GM21447 (cell line): ENCODE measurements around the gene CA11.

ENCODE experiments used
- ATAC-seq: cut with Tn5 transposase; IDR thresholded peaks from one replicate; pipeline ENCODE4 v1.9.1; 2021; ENCODE audit not compliant: unreplicated experiment

CA11 gene

DNA sequence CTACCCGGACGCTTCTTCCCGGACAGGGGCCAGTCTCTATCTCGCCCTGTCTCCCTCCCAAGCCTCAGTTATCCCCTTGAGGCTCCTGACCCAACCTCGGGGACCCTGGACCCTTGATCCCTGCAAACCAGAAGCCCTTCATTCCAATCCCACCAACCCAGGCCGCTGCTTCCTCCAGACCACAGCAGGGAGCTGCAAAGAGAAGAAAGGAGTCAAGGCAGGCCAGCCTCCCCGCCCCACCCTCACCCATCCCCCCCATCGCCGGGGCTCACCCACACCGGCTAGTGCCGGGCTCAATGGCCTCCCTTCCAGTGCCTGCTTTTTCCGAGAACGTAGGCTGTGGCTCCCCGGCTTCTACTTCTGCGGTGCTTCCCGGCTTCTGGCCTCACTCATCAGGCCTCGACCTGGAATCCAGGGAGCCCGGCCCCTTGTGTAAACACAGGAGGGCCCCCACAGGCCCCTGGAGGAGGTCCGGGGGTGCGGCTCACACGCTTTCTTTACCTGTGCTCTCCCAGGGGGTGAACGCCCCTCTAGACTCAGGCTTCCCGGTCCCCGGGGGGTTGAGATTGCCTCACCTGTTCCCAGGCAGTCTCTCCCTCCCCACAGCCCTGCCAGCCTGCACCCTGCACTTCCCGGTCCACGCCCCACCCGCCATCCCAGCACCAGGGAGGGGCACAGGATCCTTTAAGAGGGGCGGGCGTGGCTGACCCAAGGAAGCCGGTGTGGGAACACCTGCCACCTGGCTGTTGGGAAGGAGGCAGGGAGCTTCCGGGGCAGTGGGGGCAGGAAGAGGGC lies 31.4 kb downstream of the CA11 start, which contains the start of gene FAM83E:
Gene FAM83E (minus strand): TSS at position 641 of the 795 bp plus-strand sequence. CDS start 1,704 bp downstream, outside the sequence.
- no peak for ATAC-seq

GRCh38 chr19:48613852-48614435 lies 32.0 kb downstream of the CA11 start:
- ATAC-seq, result no peak

DNA sequence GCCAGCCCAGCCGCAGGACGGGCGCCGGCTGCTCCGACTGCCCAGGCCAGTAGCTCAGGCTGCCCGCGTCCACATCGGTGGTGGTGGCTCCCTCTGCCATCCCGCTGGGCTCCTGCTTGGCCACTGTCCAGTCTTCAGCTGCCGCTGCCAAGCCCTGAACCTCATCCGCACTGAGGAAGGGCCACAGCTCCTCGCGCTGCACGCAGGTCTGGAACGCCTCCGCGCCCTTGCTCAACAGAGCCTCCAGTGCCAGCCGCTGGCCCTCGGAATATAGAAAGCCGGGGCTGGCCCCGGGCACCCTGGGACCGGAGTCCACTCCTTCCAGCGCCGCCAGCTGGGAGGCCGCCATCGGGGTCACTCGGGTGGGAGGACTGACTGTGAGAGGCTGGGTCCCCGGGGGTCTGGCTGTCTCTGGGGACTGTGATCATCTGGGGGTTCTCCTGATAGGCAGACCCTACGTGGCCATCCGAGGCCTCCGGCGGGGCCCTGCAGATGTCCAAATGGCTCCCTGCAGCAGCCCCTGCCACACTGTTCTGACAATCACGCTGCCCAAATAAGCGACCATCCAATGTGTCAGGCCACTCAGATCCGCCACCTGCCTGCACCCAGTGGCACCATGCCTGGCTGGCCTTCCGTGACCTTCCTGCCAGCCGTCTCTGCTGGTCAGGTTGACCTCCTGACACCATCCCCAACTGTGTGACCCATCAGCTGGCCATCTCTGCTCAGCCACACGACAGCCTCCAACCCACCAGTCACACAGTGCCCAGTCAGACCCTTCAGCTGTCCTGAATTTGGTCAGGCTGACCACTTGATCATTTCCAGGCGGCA lies 32.7 kb downstream of the CA11 start:
- ATAC-seq, result no peak

- no peak for ATAC-seq
Observed at GRCh38 chr19:48611872-48612271, 34.1 kb downstream of the CA11 start.

DNA sequence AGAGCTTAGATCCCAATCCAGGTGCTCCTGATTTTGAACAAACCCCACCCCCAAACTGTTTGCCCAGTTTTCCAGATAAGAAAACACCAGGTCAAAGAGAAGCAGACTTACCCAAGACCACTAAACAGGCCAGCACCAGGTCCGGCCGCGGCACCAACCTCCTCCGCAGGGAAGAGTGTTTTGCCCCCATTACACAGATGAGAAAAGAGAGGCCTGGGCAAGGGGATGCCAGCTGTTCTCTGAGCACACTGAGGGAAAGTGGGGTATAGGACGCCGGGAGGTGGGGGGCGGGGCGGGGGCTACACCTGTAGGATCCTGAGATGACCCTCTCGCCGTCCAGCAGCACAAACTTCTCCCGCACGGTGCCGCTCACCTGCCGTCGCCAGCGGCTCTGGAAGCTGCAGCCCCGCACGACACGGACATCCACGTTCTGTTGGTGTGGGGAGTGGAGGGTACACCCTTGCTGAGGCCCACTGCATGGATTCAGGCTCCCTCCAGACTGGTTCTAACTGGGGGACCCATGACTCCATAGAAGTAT lies 36.3 kb downstream of the CA11 start:
- no peak for ATAC-seq

GRCh38 chr19:48608798-48609263 lies 37.2 kb downstream of the CA11 start:
- ATAC-seq, result no peak

GRCh38 chr19:48607359-48607755 lies 38.6 kb downstream of the CA11 start:
- no peak for ATAC-seq

GRCh38 chr19:48606463-48607358 lies 39.3 kb downstream of the CA11 start, which contains the start of gene SPACA4:
TSS of gene SPACA4 (plus strand) at chr19:48606742. CDS start at chr19:48606979, 237 bp downstream.
- ATAC-seq, result no peak

GRCh38 chr19:48603850-48604249 lies 42.1 kb downstream of the CA11 start:
- no peak for ATAC-seq

GRCh38 chr19:48603449-48603848 lies 42.5 kb downstream of the CA11 start:
- no peak for ATAC-seq

GRCh38 chr19:48603001-48603400 lies 43.0 kb downstream of the CA11 start:
- ATAC-seq, result no peak

- no peak for ATAC-seq
Observed at GRCh38 chr19:48600679-48601417, 45.1 kb downstream of the CA11 start.

DNA sequence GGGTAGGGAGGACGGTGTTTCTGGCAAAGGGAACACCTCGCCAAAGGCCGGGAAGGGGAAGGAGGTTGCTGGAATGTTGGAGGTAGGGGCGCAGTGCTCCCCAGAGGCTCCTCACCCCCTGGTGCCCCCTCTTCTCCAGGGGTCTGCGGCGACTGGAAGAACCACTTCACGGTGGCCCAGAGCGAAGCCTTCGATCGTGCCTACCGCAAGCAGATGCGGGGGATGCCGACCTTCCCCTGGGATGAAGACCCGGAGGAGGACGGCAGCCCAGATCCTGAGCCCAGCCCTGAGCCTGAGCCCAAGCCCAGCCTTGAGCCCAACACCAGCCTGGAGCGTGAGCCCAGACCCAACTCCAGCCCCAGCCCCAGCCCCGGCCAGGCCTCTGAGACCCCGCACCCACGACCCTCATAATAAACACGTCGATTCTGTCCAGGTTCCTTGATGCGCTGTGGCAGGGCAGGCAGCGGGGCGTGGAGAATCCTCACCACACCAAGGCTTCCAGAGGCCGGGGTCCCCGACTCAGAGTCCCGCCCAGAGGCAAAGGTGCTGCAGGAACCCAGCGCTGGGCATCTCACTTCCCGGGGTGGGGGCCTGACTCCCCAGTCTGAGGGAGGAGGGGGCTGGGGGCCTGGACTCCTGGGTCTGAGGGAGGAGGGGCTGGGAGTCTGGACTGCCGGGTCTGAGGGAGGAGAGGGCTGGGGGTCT lies 46.8 kb downstream of the CA11 start:
- no peak for ATAC-seq

- ATAC-seq, result no peak
Observed at GRCh38 chr19:48596679-48597465, 49.1 kb downstream of the CA11 start.

DNA sequence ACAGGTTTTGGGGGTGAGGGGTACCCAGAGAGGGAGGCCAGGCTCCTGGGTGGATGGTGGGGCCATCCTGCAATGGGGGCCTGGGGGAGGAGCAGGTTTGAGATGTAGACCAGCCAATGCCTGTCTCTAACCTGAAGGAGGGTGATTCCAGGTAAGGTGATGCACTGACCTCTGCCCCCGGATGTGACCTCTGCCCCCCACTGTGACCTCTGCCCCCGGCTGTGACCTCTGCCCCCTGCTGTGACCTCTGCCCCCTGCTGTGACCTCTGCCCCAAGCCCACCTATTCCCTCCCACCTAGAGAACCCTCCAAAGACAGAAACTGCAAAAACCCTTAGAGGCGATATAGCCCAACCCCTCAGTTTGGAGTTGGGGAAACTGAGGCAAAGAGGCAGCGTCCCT lies 49.8 kb downstream of the CA11 start:
- ATAC-seq, result no peak

GRCh38 chr19:48595833-48596232 lies 50.2 kb downstream of the CA11 start:
- ATAC-seq, result no peak

DNA sequence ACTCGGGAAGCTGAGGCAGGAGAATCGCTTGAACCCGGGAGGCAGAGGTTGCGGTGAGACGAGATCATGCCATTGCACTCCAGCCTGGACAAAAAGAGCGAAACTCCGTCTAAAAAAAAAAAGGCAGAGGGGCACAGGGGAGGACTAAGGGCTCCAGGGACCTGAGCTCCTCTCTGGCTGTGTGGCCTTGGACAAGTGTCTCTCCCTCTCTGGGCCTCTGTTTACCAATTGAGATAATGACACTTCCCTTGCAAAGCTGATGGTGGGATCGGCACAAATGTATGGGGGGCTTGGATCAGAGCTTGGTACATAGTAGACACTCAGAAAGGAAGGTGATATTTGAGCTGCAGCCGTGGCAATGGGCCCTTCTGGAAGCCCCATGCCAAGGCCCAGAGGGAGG lies 50.8 kb downstream of the CA11 start:
- no peak for ATAC-seq

GRCh38 chr19:48591021-48591420 lies 55.0 kb downstream of the CA11 start:
- ATAC-seq, result no peak
